ENCODE measurements around the gene UCKL1.
"Not testable (repeated sequence)": the region's sequence is repeated elsewhere in the genome, so short reads cannot be mapped to it uniquely, and the experiment has no call there.

UCKL1 gene

DNA sequence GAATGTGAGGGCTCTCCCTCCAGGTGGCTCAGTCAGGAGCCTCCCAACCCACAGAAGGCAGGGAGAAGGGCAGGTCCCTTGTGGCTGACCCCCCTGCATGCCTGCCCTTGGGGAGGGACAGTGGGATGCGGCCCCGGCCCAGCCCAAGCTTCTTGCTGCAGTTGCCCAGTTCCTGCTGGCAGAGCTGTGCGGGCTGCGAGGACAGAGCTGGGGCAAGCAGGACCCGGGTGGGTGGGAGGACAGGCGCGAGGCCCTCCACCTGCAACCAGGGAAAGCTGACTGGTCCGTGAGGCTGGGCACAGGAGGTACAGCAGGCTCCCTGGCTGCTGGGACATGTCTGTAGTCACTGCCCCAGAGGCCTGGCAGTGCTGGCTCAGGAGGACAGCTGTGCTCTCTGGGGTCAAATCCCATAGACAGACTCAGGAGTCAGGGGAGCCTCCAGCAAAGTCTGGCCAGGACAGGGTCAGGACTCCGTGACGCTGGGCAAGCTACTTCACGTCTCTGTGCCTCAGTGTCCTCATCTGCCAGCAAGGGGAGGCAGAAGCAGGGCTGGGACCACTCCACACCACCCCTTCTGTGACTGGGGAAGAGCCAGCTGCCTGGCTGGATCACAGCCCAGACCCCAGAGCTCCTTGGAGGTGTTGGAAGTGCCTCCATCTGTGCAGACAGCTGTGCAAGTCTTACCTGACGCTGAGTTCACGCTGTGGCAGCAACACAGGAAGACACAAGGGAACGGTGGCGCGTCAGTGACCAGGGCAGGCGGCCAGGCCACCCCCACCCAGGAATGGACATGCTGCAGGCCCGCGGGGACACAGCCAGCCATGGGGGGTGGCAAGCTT is 13.0 kb downstream of the UCKL1 start:
- no peak for DNase-seq (ENCODE audit: low read depth)

DNA sequence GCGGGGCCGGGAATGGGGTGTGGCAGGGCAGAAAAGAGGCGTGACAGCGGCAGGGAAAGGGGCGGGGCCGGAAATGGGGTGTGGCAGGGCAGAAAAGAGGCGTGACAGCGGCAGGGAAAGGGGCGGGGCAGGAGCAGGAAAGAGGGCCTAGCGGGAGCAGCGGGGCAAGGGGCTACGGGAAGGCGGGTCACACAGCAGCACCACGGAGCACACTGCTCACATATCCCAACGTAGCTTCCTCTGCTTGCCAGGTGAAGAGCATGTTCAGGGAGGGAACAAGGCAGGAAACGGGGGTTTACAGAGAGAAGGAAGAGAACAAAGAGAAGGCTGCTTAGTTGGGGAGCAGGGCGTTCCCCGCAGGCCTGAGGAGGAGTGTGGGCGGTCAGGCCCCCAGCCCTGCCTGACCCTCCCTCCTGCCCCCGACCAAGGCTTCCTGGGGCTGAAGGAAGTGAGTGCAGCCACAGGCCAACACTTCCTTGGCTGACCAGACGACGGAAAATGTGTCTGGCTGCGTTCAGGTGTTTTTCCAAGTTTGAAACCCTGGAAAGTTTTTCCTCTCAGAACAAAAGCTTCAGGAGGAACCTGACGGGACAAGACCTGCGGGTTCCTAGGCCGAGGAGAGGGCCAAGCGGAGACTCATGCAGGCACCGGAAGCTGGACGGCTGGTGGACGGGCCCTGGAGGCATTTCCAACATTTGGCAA is 13.8 kb downstream of the UCKL1 start:
- peak; percentile 56 for DNase-seq (ENCODE audit: low read depth)

DNA sequence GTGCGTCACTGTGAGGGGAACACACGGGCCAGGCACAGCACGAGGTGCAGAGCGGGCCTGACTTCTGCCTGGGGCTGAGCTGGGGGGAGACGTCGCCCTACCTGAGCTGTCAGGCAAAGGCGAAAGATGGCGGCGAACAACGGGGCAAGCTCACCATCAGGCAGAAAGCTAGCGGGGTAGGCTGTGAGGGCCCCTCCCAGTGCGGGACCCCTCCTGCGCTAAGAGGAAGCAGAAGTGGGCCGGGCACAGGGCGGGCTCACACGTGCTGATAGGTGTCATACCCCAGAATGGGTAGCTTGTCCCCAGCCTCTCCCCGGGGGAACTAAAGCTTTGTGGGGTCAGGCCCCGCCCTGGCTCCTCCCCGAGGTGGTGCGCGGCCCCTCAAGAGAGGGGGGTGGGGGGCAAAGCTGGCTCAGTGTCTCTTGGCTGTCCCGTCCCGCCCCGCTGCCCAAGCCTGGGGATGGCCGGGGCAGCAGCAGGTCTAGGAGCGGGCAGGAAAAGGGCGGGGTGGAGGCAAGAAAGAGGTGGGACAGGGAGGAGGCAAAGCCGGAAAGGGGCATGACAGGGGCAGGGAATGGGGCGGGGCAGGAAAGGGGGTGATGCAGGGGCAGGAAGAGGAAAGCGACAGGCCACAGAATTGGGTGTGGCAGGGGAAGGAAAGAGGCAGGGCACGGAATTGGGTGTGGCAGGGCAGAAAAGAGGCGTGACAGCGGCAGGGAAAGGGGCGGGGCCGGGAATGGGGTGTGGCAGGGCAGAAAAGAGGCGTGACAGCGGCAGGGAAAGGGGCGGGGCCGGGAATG is 14.7 kb downstream of the UCKL1 start:
- no peak for DNase-seq (ENCODE audit: low read depth)

DNA sequence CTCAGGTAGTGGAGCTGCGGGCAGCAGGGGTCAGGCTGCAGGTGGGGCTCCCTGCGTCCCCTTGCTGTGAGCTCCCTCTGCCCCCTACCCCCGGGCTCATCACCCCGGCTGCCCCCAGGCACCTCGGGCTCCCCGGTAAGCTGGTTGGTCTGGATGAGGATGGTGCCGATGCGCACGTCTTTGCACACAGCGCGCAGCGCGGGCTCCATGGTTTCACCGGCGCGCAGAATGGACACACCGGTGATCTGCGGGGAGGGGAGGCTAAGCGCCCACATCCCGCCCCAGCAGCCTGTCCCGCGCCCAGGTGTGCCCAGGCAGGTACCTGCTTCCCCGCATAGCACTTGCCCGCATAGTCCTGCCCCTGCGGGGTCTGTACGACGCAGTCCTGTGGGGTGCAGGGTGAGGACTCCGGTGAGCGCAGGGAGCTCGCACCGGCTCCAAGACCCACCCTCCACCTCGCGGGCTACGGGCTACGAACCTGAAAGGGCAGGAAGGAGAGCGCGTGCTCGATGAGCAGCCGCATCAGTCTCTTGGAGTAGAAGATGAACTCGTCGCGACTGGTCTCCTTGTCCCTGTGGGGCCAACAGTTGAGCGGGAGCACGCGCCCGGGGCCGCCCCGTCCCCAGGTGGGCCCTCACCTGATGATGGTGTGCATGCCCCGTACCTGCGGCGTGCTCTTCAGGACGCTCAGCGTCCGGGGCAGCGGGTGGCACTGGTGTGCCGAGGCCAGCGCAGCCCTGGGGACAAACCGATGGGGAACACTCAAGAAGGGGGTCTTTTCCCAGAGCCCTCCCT is 15.5 kb downstream of the UCKL1 start:
- no peak for DNase-seq (ENCODE audit: low read depth)

DNA sequence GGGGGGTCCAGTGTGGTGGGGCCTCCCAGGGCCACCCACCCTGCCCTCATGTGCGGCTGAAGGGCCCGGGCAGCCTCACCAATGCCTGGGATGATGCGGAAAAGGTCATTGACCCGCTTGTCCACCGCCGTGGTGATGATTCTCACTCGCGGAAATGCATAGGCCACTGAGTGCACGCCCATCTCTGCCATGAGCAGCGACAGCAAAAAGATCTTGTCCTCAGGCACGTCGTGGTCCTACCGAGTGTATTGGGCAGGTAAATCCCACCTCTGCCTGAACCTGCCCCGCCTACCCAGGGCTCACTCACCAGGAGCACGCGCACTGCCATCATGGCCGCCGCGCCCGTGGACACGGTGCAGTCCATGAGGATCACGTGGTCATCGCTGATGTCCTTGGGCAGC is 16.1 kb downstream of the UCKL1 start:
- DNase-seq (ENCODE audit: low read depth): no peak

DNA sequence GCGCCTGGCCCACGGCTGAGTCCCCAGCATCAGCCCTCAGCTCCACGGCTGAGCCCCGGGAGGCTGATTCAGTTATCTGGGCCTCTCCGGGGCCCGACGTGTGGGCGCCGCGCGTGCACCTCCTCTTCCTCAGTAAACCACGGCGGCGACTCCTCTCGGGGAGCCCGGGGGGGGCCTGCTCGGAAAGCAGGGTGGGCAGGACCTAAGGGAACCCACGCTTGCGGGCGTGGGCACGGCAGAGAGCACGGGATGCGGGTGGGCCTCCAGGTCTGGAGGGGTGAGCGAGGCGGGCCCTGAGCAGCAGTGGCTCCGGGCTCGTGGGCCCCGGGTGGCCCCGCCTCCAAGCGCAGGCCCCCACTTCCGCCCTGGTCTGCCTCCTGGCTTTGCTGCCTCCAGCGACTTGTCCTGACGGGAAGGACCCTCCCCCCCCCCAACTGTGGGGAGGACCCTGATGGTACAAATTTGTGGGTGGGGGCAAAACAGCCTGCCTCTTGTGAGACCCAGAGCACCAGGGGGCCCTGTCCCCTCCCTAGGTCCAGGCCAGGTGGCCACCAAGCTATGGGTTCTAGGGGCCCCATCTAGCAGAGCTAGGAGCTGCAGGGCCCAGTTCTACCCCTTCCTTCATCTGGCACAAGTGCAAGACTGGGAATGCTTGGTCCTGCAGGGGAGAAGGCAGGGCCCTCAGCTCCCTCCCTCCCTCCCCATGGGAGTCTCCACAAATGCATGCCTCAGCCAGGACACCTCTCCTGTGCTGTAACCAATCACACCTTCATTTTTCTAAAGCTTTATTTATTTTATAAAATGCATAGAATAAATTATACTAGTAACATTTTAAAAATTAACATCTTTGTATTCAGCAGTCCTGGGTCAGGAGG is 16.9 kb downstream of the UCKL1 start:
- no peak for DNase-seq (ENCODE audit: low read depth)

DNA sequence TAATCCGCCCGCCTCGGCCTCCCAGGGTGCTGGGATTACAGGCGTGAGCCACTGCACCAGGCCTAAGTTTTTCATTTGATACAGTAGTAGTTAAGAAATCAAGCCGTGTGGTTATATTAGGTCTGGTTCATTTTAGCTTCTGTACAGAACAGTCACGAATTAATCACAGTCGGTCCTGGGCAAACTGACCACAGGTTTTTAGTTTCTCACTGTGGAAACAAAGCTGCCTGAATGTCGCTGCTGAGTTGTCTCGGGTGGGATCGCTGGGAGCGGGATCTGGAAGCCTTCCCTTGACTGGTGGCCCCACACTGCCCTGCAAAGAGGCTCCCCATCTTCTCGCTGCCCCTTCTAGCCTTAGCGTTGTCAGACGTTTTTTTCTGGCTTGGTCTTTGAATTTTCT is 18.6 kb downstream of the UCKL1 start:
- no peak for DNase-seq (ENCODE audit: low read depth)

DNA sequence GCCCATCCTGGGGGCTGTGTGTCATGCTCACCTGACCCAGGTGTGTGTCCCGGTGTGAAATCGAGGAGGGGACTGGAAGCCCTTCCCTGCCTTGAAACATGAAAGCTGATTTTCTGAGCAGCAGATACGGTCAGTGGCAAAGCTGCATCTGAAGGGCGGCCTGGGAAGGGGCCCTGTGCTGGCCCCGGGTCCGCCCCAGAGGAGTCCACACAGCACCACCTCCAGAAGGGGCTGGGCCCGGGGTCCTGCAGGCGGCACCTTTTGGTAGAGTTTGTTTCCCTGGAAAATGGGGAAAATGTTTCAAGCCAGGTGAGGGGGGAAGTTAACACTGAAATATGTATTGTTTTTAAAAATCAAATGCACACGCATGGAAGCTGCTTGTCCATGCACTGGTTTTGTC is 20.8 kb downstream of the UCKL1 start:
- no peak for DNase-seq (ENCODE audit: low read depth)

DNA sequence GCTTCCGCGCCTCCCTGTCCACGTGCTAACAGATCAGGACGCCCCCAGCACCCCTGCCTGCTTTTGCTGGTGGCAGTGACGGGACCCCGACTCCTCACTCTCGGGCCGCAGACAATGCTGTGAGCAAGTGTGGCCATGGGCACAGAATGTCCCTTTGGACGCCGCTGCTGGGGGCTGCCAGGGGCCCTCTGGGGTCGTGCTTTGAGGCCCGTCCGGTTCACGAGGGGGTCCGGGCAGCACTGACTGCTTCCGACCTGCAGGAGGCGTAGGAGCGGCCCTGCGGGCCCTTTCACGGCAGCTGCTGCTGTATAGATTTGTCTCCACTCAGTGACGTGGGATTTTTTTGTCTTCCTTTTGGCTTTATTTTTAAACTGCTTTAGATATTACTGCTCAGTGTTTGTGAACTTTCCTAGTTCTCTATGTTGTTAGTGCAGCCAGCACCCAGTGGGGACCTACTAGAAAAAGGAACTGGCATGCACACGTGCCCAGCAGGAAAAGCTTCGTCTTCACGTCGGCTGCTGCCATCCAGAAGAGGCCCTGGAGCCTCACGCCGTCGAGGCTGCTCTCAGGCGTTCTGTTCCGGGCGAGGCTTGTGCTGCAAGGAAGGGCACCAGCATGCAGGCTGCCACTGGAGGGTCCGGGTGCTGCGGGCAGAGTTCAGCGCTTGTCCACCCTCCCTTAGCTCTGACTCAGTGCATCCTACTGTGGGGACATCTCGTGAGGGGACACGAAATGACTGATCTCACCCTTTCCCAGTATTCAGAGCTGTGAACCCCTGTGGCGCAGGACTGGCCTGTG is 21.7 kb downstream of the UCKL1 start:
- DNase-seq (ENCODE audit: low read depth): no peak

DNA sequence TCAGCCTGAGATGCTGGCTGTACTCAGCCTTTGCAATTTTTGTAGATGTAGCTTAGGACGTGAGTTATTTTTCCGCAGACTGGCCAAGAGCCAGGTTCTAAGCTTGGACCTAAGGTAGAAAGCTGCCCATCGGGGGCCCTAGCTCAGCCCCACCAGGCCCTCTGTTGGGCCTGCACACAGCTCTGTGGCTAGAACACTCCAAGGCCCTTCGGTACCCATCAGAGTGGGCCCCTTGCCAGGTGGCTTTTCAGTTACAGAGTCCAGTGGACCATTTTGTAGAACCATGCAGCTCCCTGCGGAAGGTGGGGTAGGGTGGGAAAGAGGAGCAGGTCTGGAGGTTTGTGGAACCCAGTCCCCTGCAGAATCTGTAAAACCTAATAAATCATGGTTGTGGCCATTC is 22.6 kb downstream of the UCKL1 start:
- DNase-seq (ENCODE audit: low read depth): no peak

DNA sequence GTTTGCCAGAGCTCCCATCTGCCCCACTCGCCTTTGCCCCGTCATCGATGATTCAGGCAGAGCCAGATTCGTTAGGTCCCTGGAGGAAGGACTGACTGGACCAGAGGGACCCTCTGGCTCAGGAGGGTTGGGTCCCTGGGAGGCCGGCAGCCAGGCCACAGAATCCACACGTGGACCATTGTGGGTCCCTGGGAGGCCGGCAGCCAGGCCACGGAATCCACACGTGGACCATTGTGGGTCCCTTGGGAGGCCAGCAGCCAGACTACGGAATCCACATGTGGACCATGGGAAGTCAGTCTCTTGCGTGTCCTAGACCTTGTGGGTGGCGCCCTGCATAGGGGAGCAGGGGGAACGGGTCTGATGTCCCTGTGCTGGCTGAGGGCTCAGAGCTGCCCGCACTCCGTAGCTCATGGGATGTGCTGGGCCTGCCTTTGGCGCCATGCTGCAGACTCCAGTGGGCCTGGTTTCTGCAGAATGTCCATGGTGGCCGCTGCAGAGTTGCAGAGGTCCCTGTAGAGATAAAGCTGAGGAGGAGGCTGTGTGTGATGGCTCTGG is 23.5 kb downstream of the UCKL1 start:
- no peak for DNase-seq (ENCODE audit: low read depth)

DNA sequence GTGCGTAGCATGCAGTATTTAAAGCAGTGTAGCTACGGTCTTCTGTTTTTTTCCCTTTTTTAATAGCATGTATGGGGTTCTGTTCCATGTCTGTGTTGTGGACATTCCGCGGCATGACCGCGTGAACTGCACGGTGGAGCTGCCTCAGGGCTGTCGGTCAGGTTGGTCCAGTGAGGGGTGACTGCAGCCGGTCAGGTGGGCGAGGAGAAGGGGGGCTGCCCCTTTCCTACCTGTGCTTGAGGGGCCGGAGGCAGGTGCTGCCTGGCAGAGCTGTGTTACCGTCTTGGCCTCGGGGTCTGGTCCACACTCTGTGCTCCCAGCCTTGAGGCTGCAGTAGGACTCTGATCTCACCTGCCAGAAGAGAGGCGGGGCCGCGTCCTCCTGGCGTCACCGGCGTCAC is 24.5 kb downstream of the UCKL1 start:
- DNase-seq (ENCODE audit: low read depth): no peak

DNA sequence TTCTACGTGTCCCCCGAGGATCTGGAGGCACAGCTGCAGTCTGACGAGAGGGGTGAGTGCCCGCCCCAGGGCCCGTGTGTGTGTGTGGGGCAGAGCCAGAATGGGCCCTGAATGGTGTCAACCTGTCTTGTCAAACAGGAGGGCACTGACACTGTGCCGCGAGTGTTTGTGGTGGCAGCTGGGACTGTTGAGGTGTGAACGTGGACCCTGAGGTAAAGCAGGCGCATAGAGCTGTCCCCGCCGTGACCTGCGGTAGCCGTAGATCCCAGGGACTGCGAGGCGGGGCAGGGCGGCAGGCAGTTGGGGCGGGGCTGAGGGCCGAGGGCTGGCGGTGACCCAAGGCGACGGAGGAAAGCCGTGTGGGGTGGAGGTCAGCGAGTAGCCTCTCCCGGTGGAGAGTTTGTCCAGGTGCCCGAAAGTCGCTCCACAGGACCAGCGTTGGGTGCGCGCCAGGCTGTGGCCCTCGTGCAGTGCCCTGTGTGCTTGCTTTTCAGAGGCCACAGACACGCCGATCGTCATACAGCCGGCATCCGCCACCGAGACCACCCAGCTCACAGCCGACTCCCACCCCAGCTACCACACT is 25.2 kb downstream of the UCKL1 start:
- no peak for DNase-seq (ENCODE audit: low read depth)

DNA sequence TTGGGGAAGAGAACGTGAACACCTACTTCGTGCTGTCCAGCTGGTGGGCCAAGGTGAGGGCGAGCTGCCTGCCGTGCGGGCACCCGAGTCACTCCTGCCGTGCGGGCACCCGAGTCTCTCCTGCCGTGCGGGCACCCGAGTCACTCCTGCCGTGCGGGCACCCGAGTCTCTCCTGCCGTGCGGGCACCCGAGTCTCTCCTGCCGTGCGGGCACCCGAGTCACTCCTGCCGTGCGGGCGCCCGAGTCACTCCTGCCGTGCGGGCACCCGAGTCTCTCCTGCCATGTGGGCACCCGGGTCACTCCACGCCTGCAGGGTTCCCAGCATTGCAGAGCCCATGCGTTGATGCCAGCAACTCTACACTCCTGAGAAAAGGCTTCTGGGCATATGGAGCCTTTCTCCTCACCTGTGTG is 26.7 kb downstream of the UCKL1 start:
- DNase-seq (ENCODE audit: low read depth): not testable (repeated sequence)

DNA sequence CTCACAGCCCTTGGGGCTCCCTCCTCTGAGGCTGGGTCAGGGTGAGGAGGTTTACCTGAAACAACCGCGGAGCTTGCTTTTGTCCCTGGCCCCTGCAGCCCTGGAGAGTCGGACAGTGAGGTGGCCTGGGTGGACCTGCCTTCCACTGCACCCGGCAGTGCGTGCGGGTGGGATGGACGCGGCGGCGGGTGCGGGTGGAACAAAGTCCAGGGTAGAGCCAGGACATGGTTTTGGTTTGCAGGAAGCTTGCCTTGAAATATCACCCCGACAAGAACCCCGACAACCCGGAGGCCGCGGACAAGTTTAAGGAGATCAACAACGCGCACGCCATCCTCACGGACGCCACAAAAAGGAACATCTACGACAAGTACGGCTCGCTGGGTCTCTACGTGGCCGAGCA is 27.1 kb downstream of the UCKL1 start:
- DNase-seq (ENCODE audit: low read depth): no peak

DNA sequence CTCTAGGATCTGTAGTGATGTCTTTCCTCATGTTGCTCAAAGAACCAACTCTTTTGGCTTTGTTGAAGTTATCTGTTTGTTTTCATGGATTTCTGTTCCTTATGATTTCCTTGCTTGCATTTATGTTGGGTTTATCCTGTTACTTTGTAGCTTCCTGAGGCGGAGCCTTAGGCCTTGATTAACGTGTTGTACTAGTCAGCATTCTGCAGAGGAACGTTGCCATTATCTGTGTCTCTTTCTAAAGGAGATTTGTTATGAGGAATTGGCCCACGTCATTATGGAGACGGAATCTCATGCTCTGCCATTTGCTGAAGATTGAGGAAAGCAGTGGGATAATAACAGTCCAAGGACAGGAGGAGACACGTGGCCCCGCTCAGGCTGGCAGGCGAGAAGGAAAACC is 29.9 kb downstream of the UCKL1 start:
- DNase-seq (ENCODE audit: low read depth): no peak

DNA sequence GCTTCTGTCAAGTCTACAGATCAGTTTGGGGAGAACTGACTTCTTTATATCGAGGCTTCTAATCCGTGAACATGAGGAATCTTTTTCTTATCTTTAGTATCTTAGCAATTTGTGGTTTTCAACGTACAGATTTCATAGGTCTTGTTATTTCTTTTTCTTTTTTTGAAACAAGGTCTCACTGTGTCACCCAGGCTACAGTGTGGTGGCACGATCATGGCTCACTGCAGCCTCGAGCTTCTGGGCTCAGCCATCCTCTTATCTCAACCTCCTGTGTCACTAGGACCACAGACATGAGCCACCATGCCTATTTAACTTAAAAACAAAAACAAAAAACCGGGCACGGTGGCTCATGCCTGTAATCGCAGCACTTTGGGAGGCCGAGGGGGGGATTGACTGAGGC is 32.0 kb downstream of the UCKL1 start:
- DNase-seq (ENCODE audit: low read depth): no peak

DNA sequence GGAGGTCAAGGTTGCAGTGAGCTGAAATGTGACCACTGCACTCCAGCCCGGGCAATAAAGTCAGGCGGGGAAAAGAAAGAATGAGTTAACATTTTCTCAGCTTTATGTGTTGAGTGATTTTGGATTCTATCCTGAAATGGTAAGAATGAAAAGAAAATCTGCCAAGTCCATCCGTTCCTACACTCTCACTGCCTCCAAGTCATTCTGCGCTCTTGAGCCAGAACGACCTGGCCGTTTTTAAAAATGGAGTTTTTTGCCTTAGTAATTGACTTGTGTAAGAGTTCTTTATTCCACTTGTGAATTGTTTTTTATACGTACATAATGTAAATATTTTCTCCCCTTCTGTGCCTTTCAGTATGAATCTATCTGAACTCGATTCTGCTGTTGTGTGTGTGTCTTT is 32.6 kb downstream of the UCKL1 start:
- DNase-seq (ENCODE audit: low read depth): no peak

DNA sequence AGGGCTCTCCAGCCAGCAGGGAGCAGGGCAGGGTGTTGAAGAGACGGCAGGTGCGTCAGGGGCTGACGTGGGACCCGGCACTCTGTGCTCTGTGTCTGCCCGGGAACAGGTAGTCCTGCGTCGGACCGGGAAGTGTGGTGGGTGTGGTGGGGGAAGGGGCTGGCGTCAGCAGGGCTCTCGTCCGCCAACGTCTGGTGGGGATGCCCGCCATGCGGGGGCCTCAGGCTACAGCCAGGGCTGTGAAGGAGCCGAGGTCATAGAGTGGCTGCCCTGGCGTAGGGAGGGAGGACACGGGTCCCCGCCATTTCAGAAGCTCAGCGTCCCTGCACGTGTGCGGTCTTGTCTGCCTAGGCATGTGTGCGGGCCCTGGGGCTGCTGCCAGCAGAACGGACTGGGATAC is 36.0 kb downstream of the UCKL1 start:
- no peak for DNase-seq (ENCODE audit: low read depth)

DNA sequence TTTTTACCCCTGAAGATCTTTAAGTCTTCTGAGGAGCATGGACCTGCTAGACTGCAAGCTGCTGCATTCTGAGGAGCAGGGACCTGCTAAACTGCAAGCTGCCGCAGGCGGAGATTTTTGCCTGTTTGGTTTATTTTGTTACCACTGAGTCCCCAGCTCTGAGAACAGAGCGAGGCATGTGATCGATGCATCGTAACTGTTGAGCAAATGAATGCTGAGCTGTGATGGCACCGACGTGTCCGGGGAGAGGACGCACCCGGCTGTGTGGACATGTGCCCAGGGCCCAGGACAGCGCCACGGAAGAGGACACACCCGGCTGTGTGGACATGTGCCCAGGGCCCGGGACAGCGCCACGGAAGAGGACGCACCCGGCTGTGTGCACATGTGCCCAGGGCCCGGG is 37.1 kb downstream of the UCKL1 start:
- DNase-seq (ENCODE audit: low read depth): no peak

Data from iris pigment epithelial cell (primary cell).